Natural killer cell (primary cell): ENCODE measurements around the gene GRM5. TPM values are rescaled to one million over a fixed set of nuclear protein-coding genes. Genes with fewer than 3 reads are reported as not detected.

Experiments used
- ATAC-seq, 3 donors: fragments of 150-1000 bp in 2 of 3; fragments of 200-7000 bp in 1 of 3; cut with Tn5 transposase; 1 replicate in 1 of 3; 2 replicates in 2 of 3; pipeline ENCODE4 v1.10.0; 2021; ENCODE audit warnings: mild to moderate bottlenecking in 2 of 3, moderate library complexity in 2 of 3
- DNase-seq, 2 donors: peaks; one replicate each; pipeline versions ENCODE4 v3.0.0 to v3.0.0-alpha.2; 2013 to 2021; ENCODE audit warnings: mixed read lengths in 1 of 2
- H3K27ac ChIP-seq: one replicate; pipeline ENCODE4 v1.5.1; 2013; ENCODE audit warnings: mild to moderate bottlenecking, low read length
- H3K27me3 ChIP-seq: one replicate; pipeline ENCODE4 v1.6.1; 2013; ENCODE audit warnings: low read length; ENCODE audit not compliant: control insufficient read depth, insufficient read depth
- H3K36me3 ChIP-seq: one replicate; pipeline ENCODE4 v1.6.1; 2013; ENCODE audit warnings: low read length; ENCODE audit not compliant: control insufficient read depth, insufficient read depth
- H3K4me1 ChIP-seq: one replicate; pipeline ENCODE4 v1.6.1; 2013; ENCODE audit warnings: low read length; ENCODE audit not compliant: control insufficient read depth, insufficient read depth
- H3K4me3 ChIP-seq: one replicate; pipeline ENCODE4 v1.5.1; 2013; ENCODE audit warnings: low read length
- H3K9me3 ChIP-seq: one replicate; pipeline ENCODE4 v1.6.1; 2013; ENCODE audit warnings: low read length; ENCODE audit not compliant: control insufficient read depth, insufficient read depth
- H3K27ac Mint-ChIP-seq, 2 donors: one replicate each; pipeline ENCODE4 v1.8.0; 2022; ENCODE audit warnings: mild to moderate bottlenecking in 2 of 2, mixed read lengths in 2 of 2, moderate library complexity in 1 of 2
- H3K27me3 Mint-ChIP-seq, 2 donors: one replicate each; pipeline ENCODE4 v1.8.0; 2022; ENCODE audit warnings: low read depth in 2 of 2, mixed read lengths in 2 of 2
- H3K36me3 Mint-ChIP-seq: one replicate; pipeline ENCODE4 v1.8.0; 2022; ENCODE audit warnings: mixed read lengths
- H3K4me1 Mint-ChIP-seq, 2 donors: one replicate each; pipeline ENCODE4 v1.8.0; 2022; ENCODE audit warnings: mixed read lengths in 2 of 2
- H3K4me3 Mint-ChIP-seq: one replicate; pipeline ENCODE4 v1.8.0; 2022; ENCODE audit warnings: mild to moderate bottlenecking, moderate library complexity, mixed read lengths
- H3K9me3 Mint-ChIP-seq, 2 donors: one replicate each; pipeline ENCODE4 v1.8.0; 2022; ENCODE audit warnings: mixed read lengths in 2 of 2
- WGBS: methylation state at CpG from one replicate; pipeline ENCODE4 v1.1.7; 2013; ENCODE audit warnings: missing lambda C conversion rate; ENCODE audit not compliant: insufficient coverage; 5-methylcytosine and 5-hydroxymethylcytosine counted together
- intact Hi-C: fragments of 100-400 bp; cut with micrococcal nuclease; formaldehyde crosslinking; loops from one replicate; pipeline ENCODE4 v1.14.2; 2022
- total RNA-seq, 4 donors: library from RNA; stranded (reverse); fragments of 120-200 nt in 1 of 4; gene quantifications; one replicate each; pipeline versions ENCODE4 v1.2.3 to v1.2.4, GENCODE V29; 2013 to 2022
- TF ChIP-seq, protein P1 (sequence below): fragments of 200-600 bp; IDR thresholded peaks from one replicate; pipeline ENCODE4 v1.8.0; 2022; ENCODE audit warnings: antibody characterized with exemption

GRM5 gene
- total RNA-seq, 3 donors from 2014 or later (not counting 1 experiment from before 2014, with no cell fraction given) = not detected

DNA sequence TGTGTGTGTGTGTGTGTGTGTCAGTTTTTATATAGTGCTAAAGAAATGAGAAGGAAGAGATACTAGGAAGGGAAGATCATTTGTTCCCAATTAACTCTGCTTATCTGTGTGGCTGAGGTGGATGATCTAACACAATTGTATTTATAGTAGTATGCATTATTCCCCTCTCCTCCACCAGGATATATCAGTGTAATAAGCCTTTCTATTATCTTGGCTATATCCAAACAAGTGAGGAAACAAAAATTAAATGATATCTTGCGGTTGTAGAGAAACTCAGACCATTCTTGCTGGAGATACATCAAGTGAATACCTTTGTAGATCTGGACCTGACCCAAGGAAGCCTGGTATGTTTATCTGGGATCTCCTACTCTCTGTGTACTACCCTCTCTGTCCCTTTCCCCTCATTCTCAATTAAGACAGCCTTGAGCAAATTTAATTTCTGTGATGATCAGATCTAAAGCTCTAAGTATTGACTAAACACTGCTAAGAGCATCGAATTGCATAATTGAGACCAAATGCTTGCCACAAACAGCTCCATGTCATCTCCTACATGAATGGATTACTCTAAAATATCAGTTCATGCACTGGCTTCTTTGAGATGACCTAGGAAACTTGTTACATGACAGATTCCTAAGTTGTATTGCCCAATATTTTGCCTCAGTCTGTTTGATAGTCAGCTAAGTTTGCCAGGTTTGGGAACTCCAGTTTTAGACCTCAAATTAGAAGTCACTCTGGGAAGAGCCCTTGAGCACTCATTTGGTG is 543.0 kb downstream of the GRM5 start:
- Histone ChIP-seq H3K9me3 (no peaks in the 10 kb centered on the region), H3K4me1 (no peaks in the 10 kb centered on the region), H3K27me3 (no peaks in the 10 kb centered on the region), H3K27ac (no peak overlapping the region), H3K4me3 (no peak overlapping the region), H3K36me3 (no peaks in the 10 kb centered on the region)
- H3K27me3 Mint-ChIP-seq = peaks cover 0 to 2% of the 10 kb centered on the region in 2 donors
- ATAC-seq (no peak), DNase-seq (no peak)
- no peaks in the 10 kb centered on the region for H3K4me1 Mint-ChIP-seq
- intact Hi-C loops = no loop called here
- no peak overlapping the region for H3K4me3 Mint-ChIP-seq
- H3K36me3 Mint-ChIP-seq = no peaks in the 10 kb centered on the region
- 90% methylated on average over 2 of the region's 2 CpGs for WGBS
- H3K9me3 Mint-ChIP-seq = no peaks in the 10 kb centered on the region
- no peak overlapping the region for H3K27ac Mint-ChIP-seq
- TF ChIP-seq, protein P1, sequence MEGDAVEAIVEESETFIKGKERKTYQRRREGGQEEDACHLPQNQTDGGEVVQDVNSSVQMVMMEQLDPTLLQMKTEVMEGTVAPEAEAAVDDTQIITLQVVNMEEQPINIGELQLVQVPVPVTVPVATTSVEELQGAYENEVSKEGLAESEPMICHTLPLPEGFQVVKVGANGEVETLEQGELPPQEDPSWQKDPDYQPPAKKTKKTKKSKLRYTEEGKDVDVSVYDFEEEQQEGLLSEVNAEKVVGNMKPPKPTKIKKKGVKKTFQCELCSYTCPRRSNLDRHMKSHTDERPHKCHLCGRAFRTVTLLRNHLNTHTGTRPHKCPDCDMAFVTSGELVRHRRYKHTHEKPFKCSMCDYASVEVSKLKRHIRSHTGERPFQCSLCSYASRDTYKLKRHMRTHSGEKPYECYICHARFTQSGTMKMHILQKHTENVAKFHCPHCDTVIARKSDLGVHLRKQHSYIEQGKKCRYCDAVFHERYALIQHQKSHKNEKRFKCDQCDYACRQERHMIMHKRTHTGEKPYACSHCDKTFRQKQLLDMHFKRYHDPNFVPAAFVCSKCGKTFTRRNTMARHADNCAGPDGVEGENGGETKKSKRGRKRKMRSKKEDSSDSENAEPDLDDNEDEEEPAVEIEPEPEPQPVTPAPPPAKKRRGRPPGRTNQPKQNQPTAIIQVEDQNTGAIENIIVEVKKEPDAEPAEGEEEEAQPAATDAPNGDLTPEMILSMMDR = no peak

DNA sequence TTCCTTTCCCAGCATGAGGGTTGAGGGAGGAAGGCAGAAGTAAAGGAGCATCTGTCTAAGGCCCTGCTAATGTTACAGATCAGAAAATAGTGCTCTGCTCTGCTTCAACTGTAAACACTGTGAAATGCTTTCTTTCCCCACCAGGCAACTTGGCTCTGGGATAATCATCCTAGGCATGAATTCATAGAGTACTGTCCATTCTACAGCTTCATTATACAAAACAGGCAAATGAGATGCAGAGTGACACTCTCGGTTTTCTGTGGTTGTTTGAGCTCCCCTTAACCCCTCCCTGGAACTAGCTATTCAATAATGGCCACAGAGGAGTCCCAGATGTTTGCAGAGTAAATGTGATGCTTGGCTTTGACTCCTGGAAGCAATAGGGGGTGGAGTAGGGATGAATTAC is 544.0 kb downstream of the GRM5 start:
- ATAC-seq = no peak
- Histone ChIP-seq H3K9me3 (no peaks in the 10 kb centered on the region), H3K27me3 (no peaks in the 10 kb centered on the region), H3K27ac (no peak overlapping the region), H3K4me1 (no peaks in the 10 kb centered on the region), H3K36me3 (no peaks in the 10 kb centered on the region), H3K4me3 (no peak overlapping the region)
- Mint-ChIP-seq H3K4me1 (no peaks in the 10 kb centered on the region), H3K27ac (no peak overlapping the region), H3K9me3 (no peaks in the 10 kb centered on the region), H3K27me3 (peaks cover 0 to 7% of the 10 kb centered on the region in 2 donors), H3K36me3 (no peaks in the 10 kb centered on the region), H3K4me3 (no peak overlapping the region)
- intact Hi-C loops = no loop called here
- TF ChIP-seq, protein P1 = no peak
- 86% methylated on average over 1 of the region's 1 CpG for WGBS
- no peak for DNase-seq

DNA sequence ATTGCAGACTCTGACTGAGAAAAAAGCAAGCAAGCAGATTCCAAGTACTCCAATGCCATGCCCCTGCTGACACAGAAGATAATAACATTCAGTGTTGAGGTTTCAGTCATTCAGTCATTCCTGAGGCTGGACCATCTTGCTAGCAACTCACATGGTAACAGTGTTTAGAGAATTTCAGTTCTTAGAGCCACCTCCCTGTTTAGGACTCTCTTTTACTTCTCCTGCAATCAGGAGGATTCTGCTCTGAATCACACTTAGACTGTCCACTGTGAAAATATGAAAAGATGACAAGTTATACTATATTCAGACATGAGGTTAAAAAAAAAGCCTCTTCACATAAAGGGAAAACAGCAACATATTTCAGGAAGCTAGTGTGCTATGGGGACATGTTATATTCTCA is 544.4 kb downstream of the GRM5 start:
- H3K27me3 ChIP-seq = no peaks in the 10 kb centered on the region
- no peak overlapping the region for H3K4me3 ChIP-seq
- Mint-ChIP-seq H3K27ac (no peak overlapping the region), H3K9me3 (no peaks in the 10 kb centered on the region), H3K4me3 (no peak overlapping the region), H3K36me3 (no peaks in the 10 kb centered on the region), H3K4me1 (no peaks in the 10 kb centered on the region), H3K27me3 (peaks cover 0 to 9% of the 10 kb centered on the region in 2 donors)
- intact Hi-C loops = no loop called here
- H3K36me3 ChIP-seq = no peaks in the 10 kb centered on the region
- H3K27ac ChIP-seq = no peak overlapping the region
- no peak for ATAC-seq
- H3K9me3 ChIP-seq = no peaks in the 10 kb centered on the region
- TF ChIP-seq, protein P1 = no peak
- H3K4me1 ChIP-seq = no peaks in the 10 kb centered on the region
- DNase-seq = no peak

DNA sequence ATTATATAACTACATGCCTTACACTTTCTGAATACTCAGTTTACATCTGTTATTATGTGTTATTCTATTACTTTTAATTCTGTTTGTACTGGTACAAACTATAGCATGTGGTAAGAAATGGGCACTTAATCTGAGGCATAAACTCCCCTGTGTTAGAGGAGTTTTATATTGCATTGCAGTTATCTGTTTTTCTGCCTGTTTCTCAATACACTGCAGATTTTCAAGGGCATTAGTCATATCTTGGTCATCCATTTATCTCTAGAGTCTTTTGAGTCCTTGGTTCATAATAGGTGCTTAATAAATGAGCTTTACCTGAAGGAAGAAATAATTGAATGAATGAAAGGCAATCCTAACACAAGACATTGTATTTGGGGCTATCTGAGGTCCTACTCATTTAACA is 545.4 kb downstream of the GRM5 start:
- H3K36me3 Mint-ChIP-seq = no peaks in the 10 kb centered on the region
- Histone ChIP-seq H3K27me3 (no peaks in the 10 kb centered on the region), H3K9me3 (no peaks in the 10 kb centered on the region), H3K4me3 (no peak overlapping the region), H3K27ac (no peak overlapping the region), H3K36me3 (no peaks in the 10 kb centered on the region), H3K4me1 (no peaks in the 10 kb centered on the region)
- H3K9me3 Mint-ChIP-seq = no peaks in the 10 kb centered on the region
- no peak overlapping the region for H3K27ac Mint-ChIP-seq
- TF ChIP-seq, protein P1 = no peak
- peaks cover 0 to 9% of the 10 kb centered on the region in 2 donors for H3K27me3 Mint-ChIP-seq
- no peak for DNase-seq
- H3K4me3 Mint-ChIP-seq = no peak overlapping the region
- intact Hi-C loops = no loop called here
- ATAC-seq = no peak
- H3K4me1 Mint-ChIP-seq = no peaks in the 10 kb centered on the region
